A549 (cell line): ENCODE data around the gene TBC1D2B. TPM values are rescaled to one million over a fixed set of nuclear protein-coding genes. Genes with fewer than 3 reads are reported as not detected.
A peak's percentile ranks its signal among the peaks of the same experiment; 100 is the strongest.

Source experiments
- ATAC-seq, 2 experiments: fragments of 200-7000 bp in 1 of 2; fragments of >200 bp in 1 of 2; cut with Nextera tagmentation in 1 of 2; cut with Tn5 transposase in 1 of 2; 3 replicates each; pipeline versions ENCODE4 v1.8.0 to v1.9.1; 2018 to 2020; ENCODE audit warnings: mild to moderate bottlenecking in 1 of 2, moderate library complexity in 1 of 2
- CTCF ChIA-PET: fragments of 300-600 bp; sonication (Branson Sonifier 250); formaldehyde crosslinking; extraction: SDS; loops from one replicate; lab custom pipeline; 2021; ENCODE audit warnings: antibody characterized with exemption, inconsistent platforms; lab: Yijun Ruan, JAX
- POLR2A ChIA-PET: fragments of 350-600 bp; formaldehyde crosslinking; extraction: SDS; loops from one replicate; lab custom pipeline; 2021; ENCODE audit warnings: antibody characterized with exemption, inconsistent platforms; lab: Yijun Ruan, JAX
- DNase-seq, 2 experiments: peaks; one replicate each; pipeline versions ENCODE4 v3.0.0 to v3.0.0-alpha.2; 2011 to 2016; ENCODE audit warnings: low read depth in 1 of 2, low spot score in 1 of 2
- FAIRE-seq: peaks from 2 replicates; lab custom pipeline; 2011; peaks lifted over from hg19 to GRCh38; lab: Jason Lieb, UNC
- H3K27ac ChIP-seq, 2 experiments: fragments of >200 bp; sonication (Bioruptor Twin); formaldehyde crosslinking; 3 replicates each; pipeline ENCODE4 v1.5.1; 2016 to 2017
- H3K4me1 ChIP-seq: fragments of >200 bp; sonication (Bioruptor Twin); formaldehyde crosslinking; 3 replicates; pipeline ENCODE4 v1.6.1; 2016
- H3K4me2 ChIP-seq: fragments of >200 bp; sonication (Bioruptor Twin); formaldehyde crosslinking; 3 replicates; pipeline ENCODE4 v1.6.1; 2016
- H3K4me3 ChIP-seq: fragments of >200 bp; sonication (Bioruptor Twin); formaldehyde crosslinking; 3 replicates; pipeline ENCODE4 v1.5.1; 2016
- H3K9me3 ChIP-seq: fragments of >200 bp; sonication (Bioruptor Twin); formaldehyde crosslinking; 3 replicates; pipeline ENCODE4 v1.6.1; 2016
- CBX8 ChIP-seq: fragments of 200-600 bp; sonication (generic); IDR thresholded peaks from 2 replicates; pipeline ENCODE4 v1.6.1; 2016
- CEBPB ChIP-seq, 2 experiments: fragments of >200 bp in 1 of 2; sonication (Bioruptor Twin) in 1 of 2; formaldehyde crosslinking in 1 of 2; IDR thresholded peaks; 2 replicates each; pipeline ENCODE4 v1.6.1; 2012 to 2016
- EHF ChIP-seq: fragments of 250-450 bp; sonication (Bioruptor Pico); IDR thresholded peaks from 2 replicates; pipeline ENCODE4 v1.5.0; 2020; ENCODE audit warnings: mild to moderate bottlenecking
- EHMT2 ChIP-seq: fragments of 200-600 bp; sonication (generic); IDR thresholded peaks from 2 replicates; pipeline ENCODE4 v1.6.1; 2016; ENCODE audit warnings: antibody characterized with exemption, low read depth, mild to moderate bottlenecking, moderate library complexity
- ESRRA ChIP-seq: fragments of 150-350 bp; IDR thresholded peaks from 2 replicates; pipeline ENCODE4 v1.6.1; 2014; ENCODE audit warnings: mild to moderate bottlenecking, low read length, borderline replicate concordance
- FOSL2 ChIP-seq, 2 experiments: fragments of 450-650 bp in 1 of 2; fragments of >200 bp in 1 of 2; sonication (Bioruptor Twin) in 1 of 2; formaldehyde crosslinking; IDR thresholded peaks; 2 replicates each; pipeline versions ENCODE4 v1.5.0 to v1.6.1; 2016 to 2020; ENCODE audit warnings: mild to moderate bottlenecking in 1 of 2, moderate library complexity in 1 of 2
- GATA3 ChIP-seq: IDR thresholded peaks from 2 replicates; pipeline ENCODE4 v1.6.1; 2012; ENCODE audit warnings: borderline replicate concordance
- HOXA7 ChIP-seq: fragments of 250-450 bp; sonication (Bioruptor Pico); IDR thresholded peaks from 2 replicates; pipeline ENCODE4 v1.5.0; 2020; ENCODE audit warnings: mild to moderate bottlenecking, moderate library complexity
- HOXB13 ChIP-seq: fragments of 250-450 bp; sonication (Bioruptor Pico); IDR thresholded peaks from 2 replicates; pipeline ENCODE4 v1.5.0; 2020; ENCODE audit warnings: low read depth, mild to moderate bottlenecking, moderate library complexity
- JUN ChIP-seq, 2 experiments: fragments of >200 bp; sonication (Bioruptor Twin); formaldehyde crosslinking; IDR thresholded peaks; 2 replicates in 1 of 2; 3 replicates in 1 of 2; pipeline ENCODE4 v1.6.1; 2016 to 2017
- KDM5A ChIP-seq: fragments of 200-600 bp; sonication (generic); IDR thresholded peaks from 2 replicates; pipeline ENCODE4 v1.6.1; 2016; ENCODE audit warnings: antibody characterized with exemption, mild to moderate bottlenecking
- NPAS2 ChIP-seq: fragments of 250-450 bp; sonication (Bioruptor Pico); IDR thresholded peaks from 2 replicates; pipeline ENCODE4 v1.8.0; 2022; ENCODE audit warnings: mild to moderate bottlenecking, moderate library complexity, borderline replicate concordance
- PHF8 ChIP-seq: fragments of 200-600 bp; sonication (generic); IDR thresholded peaks from 2 replicates; pipeline ENCODE4 v1.6.1; 2016; ENCODE audit warnings: low read depth, mild to moderate bottlenecking, antibody characterized with exemption, moderate library complexity, borderline replicate concordance
- RFX5 ChIP-seq: fragments of 450-650 bp; IDR thresholded peaks from 2 replicates; pipeline ENCODE4 v1.7.1; 2014; ENCODE audit warnings: antibody characterized with exemption, mild to moderate bottlenecking, moderate library complexity
- RNF2 ChIP-seq: fragments of 200-600 bp; sonication (generic); IDR thresholded peaks from 2 replicates; pipeline ENCODE4 v1.6.1; 2016; ENCODE audit warnings: low read depth, mild to moderate bottlenecking, antibody characterized with exemption, moderate library complexity, borderline replicate concordance
- SMC3 ChIP-seq: fragments of >200 bp; sonication (Bioruptor Twin); formaldehyde crosslinking; IDR thresholded peaks from 3 replicates; pipeline ENCODE4 v1.6.1; 2018; ENCODE audit warnings: inconsistent platforms
- TP53 ChIP-seq: fragments of 250-450 bp; sonication (Bioruptor Pico); IDR thresholded peaks from 2 replicates; pipeline ENCODE4 v1.5.0; 2021; ENCODE audit warnings: mild to moderate bottlenecking, moderate library complexity
- ZNF302 ChIP-seq: fragments of 250-450 bp; sonication (Bioruptor Pico); IDR thresholded peaks from 2 replicates; pipeline ENCODE4 v1.9.0; 2021; ENCODE audit warnings: inconsistent platforms, mild to moderate bottlenecking, moderate library complexity
- WGBS: methylation state at CpG from one replicate; pipeline ENCODE4 v1.1.6; 2017; ENCODE audit errors: missing lambda C conversion rate; 5-methylcytosine and 5-hydroxymethylcytosine counted together
- polyA plus RNA-seq, 4 experiments: library from polyadenylated mRNA; depleted of rRNA in 3 of 4; stranded (reverse); fragments of >200 nt; fragmentation: RNase III in 1 of 4; extraction: RNeasy Plus Mini Kit Qiagen cat#74134 plus additional on column Dnase treatment in 1 of 4; gene quantifications; 2 replicates in 3 of 4; 3 replicates in 1 of 4; pipeline ENCODE4 v1.2.3, GENCODE V29; 2011 to 2017
- TF ChIP-seq, protein P1 (sequence below): fragments of >200 bp; sonication (Bioruptor Twin); formaldehyde crosslinking; IDR thresholded peaks from 2 replicates; pipeline ENCODE4 v1.6.1; 2016
- TF ChIP-seq, protein P2 (sequence below): IDR thresholded peaks from 2 replicates; pipeline ENCODE4 v1.6.1; 2012
- TF ChIP-seq, protein P3 (sequence below): fragments of 200-600 bp; sonication (generic); IDR thresholded peaks from 2 replicates; pipeline ENCODE4 v1.6.1; 2016; ENCODE audit warnings: antibody characterized with exemption, mild to moderate bottlenecking, moderate library complexity
- TF ChIP-seq, protein P4 (sequence below): fragments of 450-650 bp; IDR thresholded peaks from 2 replicates; pipeline ENCODE4 v1.6.1; 2014; ENCODE audit warnings: antibody characterized with exemption
- TF ChIP-seq, protein P5 (sequence below): fragments of >200 bp; sonication (Bioruptor Twin); formaldehyde crosslinking; IDR thresholded peaks from 3 replicates; pipeline ENCODE4 v1.5.1; 2016
- TF ChIP-seq, protein P6 (sequence below): IDR thresholded peaks from 2 replicates; pipeline ENCODE4 v1.6.1; 2012; ENCODE audit warnings: low read depth, borderline replicate concordance
- TF ChIP-seq, protein P7 (sequence below): fragments of 150-350 bp; IDR thresholded peaks from 2 replicates; pipeline ENCODE4 v1.6.1; 2014; ENCODE audit warnings: low read depth, mild to moderate bottlenecking, low read length

TBC1D2B gene
- polyA plus RNA-seq, 2 of the 4 experiments (the other 2 are of a cell fraction): 13.6 to 13.9 TPM

DNA sequence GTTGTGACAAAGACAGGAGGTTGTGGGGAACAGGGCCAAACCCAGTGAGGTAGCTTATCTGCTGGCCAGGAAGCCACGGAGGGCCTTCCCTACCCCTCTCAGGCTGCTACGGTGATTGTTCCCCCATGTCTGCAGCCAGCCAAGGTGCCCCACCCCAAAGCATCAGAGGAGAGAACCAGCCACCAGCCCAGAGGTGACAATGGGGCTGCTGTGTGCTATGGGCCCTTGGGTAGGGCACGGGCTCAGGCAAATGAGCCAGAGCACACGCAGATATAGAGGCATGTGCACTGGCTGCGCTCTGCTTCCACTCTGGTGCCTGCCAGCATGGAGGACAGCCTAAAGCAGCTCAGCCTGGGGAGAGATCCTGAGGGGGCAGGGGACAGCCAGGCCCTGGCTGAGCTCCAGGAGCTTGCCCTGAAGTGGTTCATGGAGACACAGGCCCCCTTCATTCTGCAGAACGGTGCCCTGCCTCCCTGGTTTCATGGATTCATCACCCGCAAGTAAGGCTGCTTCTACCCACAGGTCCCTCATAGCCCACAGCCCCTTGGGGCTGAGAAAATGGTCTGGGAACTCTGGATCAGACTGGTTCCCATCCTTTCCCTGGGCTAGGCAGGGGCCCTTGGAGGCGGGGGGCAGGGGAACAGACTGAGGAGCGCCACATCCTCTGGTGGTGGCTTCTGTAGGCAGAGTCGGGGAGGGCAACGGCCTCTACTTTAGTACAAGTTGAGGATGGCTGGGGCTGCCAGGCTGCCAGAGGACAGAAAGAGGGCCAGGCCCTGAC is 14.9 kb upstream of the TBC1D2B start, which contains the start of gene SH2D7:
SH2D7 (plus strand) TSS at position 301 of the 781 bp plus-strand sequence; CDS start at position 325, 24 bp downstream.
- ATAC-seq: no peak; a peak in 2 of 6 replicates
- no peak within 1 kb of the TSS for H3K27ac ChIP-seq
- no peak for FAIRE-seq
- no peak for TF ChIP-seq SMC3
- no peak for TF ChIP-seq CBX8
- TF ChIP-seq EHMT2: no peak
- TF ChIP-seq RFX5: no peak
- TF ChIP-seq, protein P1, sequence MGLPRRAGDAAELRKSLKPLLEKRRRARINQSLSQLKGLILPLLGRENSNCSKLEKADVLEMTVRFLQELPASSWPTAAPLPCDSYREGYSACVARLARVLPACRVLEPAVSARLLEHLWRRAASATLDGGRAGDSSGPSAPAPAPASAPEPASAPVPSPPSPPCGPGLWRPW: no peak
- no peak for TF ChIP-seq NPAS2 (CRISPR knock-in tag)
- no peak for TF ChIP-seq GATA3
- TF ChIP-seq KDM5A: no peak
- TF ChIP-seq, protein P2, sequence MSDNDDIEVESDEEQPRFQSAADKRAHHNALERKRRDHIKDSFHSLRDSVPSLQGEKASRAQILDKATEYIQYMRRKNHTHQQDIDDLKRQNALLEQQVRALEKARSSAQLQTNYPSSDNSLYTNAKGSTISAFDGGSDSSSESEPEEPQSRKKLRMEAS: no peak
- TF ChIP-seq EHF (CRISPR knock-in tag): no peak
- ChIA-PET CTCF (interaction anchor here (0.5 to 7.8 kb wide), 9 partner anchors 10 to 148 kb away, joined by 3 to 93 read pairs (median 4); partner anchors contain the start of genes CIB2 and TBC1D2B), POLR2A (no interaction called here)
- H3K4me1 ChIP-seq: 0 out of 3 replicates have a peak, but pooled peaks cover 4% of the 10 kb centered on the region
- no peak for DNase-seq
- H3K4me3 ChIP-seq: no peak within 1 kb of the TSS
- H3K4me2 ChIP-seq: no peak within 1 kb of the TSS
- H3K9me3 ChIP-seq: no peaks in the 10 kb centered on the region
- 84% methylated on average over 10 of the region's 11 CpGs for WGBS

DNA sequence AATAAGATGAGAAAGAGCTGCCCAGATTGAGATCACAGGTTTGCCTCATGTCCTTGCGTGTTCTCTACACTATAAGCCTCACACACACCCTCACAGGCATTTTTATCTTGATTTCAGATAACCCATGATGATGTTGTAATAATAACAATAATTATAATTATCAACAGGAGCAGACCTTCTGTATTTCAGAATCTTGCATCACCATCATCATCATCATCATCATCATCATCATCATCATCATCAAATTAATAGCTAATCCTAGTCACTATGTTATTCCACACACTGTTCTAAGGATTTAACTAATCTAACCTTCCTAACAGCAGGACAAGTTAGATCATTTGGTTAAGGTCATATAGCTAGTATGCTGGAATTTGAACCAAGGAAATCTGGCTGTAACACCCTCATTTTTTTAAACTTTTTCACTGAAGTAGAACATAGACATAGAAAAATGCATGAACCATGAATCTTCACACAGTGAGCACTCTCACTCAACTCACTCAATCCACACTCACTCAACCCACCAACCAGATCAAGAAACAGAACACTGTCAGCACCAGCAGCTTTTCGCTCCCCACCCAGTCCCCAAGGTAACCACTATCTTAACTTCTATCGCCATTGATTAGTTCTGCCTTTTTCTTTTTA is 13.0 kb upstream of the TBC1D2B start:
- no peak for ATAC-seq
- 82% methylated on average over 3 of the region's 3 CpGs for WGBS

More for the DNA sequence above, 13.0 kb upstream of the TBC1D2B start:
- POLR2A ChIA-PET: no interaction called here
- no peaks in the 10 kb centered on the region for H3K9me3 ChIP-seq
- CTCF ChIA-PET: interaction anchor here (1.0 to 7.8 kb wide), 13 partner anchors 8 to 151 kb away, joined by 3 to 93 read pairs (median 3); no protein-coding TSS in a partner anchor
- no peak overlapping the region for H3K27ac ChIP-seq
- DNase-seq: no peak
- no peak overlapping the region for H3K4me2 ChIP-seq
- peak; percentile 65 for FAIRE-seq
- 0 out of 3 replicates have a peak, but pooled peaks cover 4% of the 10 kb centered on the region for H3K4me1 ChIP-seq
- TF ChIP-seq JUN (IDR thresholded peaks at IDR 0.05) (no peak), KDM5A (no peak), NPAS2 (CRISPR knock-in tag) (no peak), TP53 (CRISPR knock-in tag) (no peak), SMC3 (no peak), EHF (CRISPR knock-in tag) (no peak), FOSL2 (IDR thresholded peaks at IDR 0.05) (no peak), FOSL2 (CRISPR knock-in tag; IDR thresholded peaks at IDR 0.05) (no peak), PHF8 (no peak), ZNF302 (no peak), HOXB13 (CRISPR knock-in tag) (no peak), HOXA7 (CRISPR knock-in tag) (no peak), ESRRA (no peak), RFX5 (no peak), CEBPB (IDR thresholded peaks at IDR 0.05) (no peak), RNF2 (no peak)
- TF ChIP-seq, protein P3, sequence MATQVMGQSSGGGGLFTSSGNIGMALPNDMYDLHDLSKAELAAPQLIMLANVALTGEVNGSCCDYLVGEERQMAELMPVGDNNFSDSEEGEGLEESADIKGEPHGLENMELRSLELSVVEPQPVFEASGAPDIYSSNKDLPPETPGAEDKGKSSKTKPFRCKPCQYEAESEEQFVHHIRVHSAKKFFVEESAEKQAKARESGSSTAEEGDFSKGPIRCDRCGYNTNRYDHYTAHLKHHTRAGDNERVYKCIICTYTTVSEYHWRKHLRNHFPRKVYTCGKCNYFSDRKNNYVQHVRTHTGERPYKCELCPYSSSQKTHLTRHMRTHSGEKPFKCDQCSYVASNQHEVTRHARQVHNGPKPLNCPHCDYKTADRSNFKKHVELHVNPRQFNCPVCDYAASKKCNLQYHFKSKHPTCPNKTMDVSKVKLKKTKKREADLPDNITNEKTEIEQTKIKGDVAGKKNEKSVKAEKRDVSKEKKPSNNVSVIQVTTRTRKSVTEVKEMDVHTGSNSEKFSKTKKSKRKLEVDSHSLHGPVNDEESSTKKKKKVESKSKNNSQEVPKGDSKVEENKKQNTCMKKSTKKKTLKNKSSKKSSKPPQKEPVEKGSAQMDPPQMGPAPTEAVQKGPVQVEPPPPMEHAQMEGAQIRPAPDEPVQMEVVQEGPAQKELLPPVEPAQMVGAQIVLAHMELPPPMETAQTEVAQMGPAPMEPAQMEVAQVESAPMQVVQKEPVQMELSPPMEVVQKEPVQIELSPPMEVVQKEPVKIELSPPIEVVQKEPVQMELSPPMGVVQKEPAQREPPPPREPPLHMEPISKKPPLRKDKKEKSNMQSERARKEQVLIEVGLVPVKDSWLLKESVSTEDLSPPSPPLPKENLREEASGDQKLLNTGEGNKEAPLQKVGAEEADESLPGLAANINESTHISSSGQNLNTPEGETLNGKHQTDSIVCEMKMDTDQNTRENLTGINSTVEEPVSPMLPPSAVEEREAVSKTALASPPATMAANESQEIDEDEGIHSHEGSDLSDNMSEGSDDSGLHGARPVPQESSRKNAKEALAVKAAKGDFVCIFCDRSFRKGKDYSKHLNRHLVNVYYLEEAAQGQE: no peak
- TF ChIP-seq, protein P4, sequence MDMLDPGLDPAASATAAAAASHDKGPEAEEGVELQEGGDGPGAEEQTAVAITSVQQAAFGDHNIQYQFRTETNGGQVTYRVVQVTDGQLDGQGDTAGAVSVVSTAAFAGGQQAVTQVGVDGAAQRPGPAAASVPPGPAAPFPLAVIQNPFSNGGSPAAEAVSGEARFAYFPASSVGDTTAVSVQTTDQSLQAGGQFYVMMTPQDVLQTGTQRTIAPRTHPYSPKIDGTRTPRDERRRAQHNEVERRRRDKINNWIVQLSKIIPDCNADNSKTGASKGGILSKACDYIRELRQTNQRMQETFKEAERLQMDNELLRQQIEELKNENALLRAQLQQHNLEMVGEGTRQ: no peak
- TF ChIP-seq, protein P5, sequence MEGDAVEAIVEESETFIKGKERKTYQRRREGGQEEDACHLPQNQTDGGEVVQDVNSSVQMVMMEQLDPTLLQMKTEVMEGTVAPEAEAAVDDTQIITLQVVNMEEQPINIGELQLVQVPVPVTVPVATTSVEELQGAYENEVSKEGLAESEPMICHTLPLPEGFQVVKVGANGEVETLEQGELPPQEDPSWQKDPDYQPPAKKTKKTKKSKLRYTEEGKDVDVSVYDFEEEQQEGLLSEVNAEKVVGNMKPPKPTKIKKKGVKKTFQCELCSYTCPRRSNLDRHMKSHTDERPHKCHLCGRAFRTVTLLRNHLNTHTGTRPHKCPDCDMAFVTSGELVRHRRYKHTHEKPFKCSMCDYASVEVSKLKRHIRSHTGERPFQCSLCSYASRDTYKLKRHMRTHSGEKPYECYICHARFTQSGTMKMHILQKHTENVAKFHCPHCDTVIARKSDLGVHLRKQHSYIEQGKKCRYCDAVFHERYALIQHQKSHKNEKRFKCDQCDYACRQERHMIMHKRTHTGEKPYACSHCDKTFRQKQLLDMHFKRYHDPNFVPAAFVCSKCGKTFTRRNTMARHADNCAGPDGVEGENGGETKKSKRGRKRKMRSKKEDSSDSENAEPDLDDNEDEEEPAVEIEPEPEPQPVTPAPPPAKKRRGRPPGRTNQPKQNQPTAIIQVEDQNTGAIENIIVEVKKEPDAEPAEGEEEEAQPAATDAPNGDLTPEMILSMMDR: no peak
- TF ChIP-seq, protein P6, sequence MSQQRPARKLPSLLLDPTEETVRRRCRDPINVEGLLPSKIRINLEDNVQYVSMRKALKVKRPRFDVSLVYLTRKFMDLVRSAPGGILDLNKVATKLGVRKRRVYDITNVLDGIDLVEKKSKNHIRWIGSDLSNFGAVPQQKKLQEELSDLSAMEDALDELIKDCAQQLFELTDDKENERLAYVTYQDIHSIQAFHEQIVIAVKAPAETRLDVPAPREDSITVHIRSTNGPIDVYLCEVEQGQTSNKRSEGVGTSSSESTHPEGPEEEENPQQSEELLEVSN: no peak
- TF ChIP-seq, protein P7, sequence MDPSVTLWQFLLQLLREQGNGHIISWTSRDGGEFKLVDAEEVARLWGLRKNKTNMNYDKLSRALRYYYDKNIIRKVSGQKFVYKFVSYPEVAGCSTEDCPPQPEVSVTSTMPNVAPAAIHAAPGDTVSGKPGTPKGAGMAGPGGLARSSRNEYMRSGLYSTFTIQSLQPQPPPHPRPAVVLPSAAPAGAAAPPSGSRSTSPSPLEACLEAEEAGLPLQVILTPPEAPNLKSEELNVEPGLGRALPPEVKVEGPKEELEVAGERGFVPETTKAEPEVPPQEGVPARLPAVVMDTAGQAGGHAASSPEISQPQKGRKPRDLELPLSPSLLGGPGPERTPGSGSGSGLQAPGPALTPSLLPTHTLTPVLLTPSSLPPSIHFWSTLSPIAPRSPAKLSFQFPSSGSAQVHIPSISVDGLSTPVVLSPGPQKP: no peak
- H3K4me3 ChIP-seq: no peak overlapping the region
